MM.1S (cell line): Measurements from ENCODE around the gene LRG1.
A peak's percentile ranks its signal among the peaks of the same experiment; 100 is the strongest.

Source experiments
- DNase-seq: peaks from one replicate; pipeline ENCODE4 v3.0.0-alpha.2; 2015
- H2AFZ ChIP-seq: fragments of 300-600 bp; sonication (generic); 2 replicates; pipeline ENCODE4 v1.6.0; 2016; ENCODE audit warnings: antibody characterized with exemption, low read length
- H3F3A ChIP-seq: fragments of 300-600 bp; sonication (generic); 2 replicates; pipeline ENCODE4 v1.6.1; 2016; ENCODE audit warnings: mild to moderate bottlenecking, antibody characterized with exemption, low read length, moderate library complexity, mixed read lengths; ENCODE audit not compliant: insufficient read depth
- H3K27ac ChIP-seq: fragments of 300-600 bp; sonication (generic); 2 replicates; pipeline ENCODE4 v1.5.1; 2016; ENCODE audit warnings: mild to moderate bottlenecking, low read length
- H3K27me3 ChIP-seq: fragments of 300-600 bp; sonication (generic); replicated peaks from 2 replicates; pipeline ENCODE4 v1.6.0; 2016; ENCODE audit warnings: low read length; ENCODE audit not compliant: insufficient read depth
- H3K36me3 ChIP-seq: fragments of 300-600 bp; sonication (generic); replicated peaks from 2 replicates; pipeline ENCODE4 v1.6.1; 2016; ENCODE audit warnings: mild to moderate bottlenecking, low read length, mixed read lengths; ENCODE audit not compliant: insufficient read depth
- H3K4me1 ChIP-seq: fragments of 300-600 bp; sonication (generic); 2 replicates; pipeline ENCODE4 v1.6.1; 2016; ENCODE audit warnings: low read length, mixed read lengths
- H3K4me2 ChIP-seq: fragments of 300-600 bp; sonication (generic); 2 replicates; pipeline ENCODE4 v1.6.0; 2016; ENCODE audit warnings: low read depth, low read length
- H3K4me3 ChIP-seq: fragments of 300-600 bp; sonication (generic); 2 replicates; pipeline ENCODE4 v1.5.1; 2016; ENCODE audit warnings: low read length, mixed read lengths
- H3K79me2 ChIP-seq: fragments of 300-600 bp; sonication (generic); 2 replicates; pipeline ENCODE4 v1.6.1; 2016; ENCODE audit warnings: mixed run types, low read length, mixed read lengths
- H3K9ac ChIP-seq: fragments of 300-600 bp; sonication (generic); 2 replicates; pipeline ENCODE4 v1.6.1; 2016; ENCODE audit warnings: low read length, mixed read lengths
- H3K9me2 ChIP-seq: fragments of 300-600 bp; sonication (generic); replicated peaks from 2 replicates; pipeline ENCODE4 v1.6.1; 2016; ENCODE audit warnings: mild to moderate bottlenecking, low read length, mixed read lengths; ENCODE audit not compliant: insufficient read depth
- H3K9me3 ChIP-seq: fragments of 300-600 bp; sonication (generic); replicated peaks from 2 replicates; pipeline ENCODE4 v1.6.1; 2016; ENCODE audit warnings: mild to moderate bottlenecking, low read length, mixed read lengths; ENCODE audit not compliant: insufficient read depth
- H4K20me1 ChIP-seq: fragments of 300-600 bp; sonication (generic); 2 replicates; pipeline ENCODE4 v1.6.1; 2016; ENCODE audit warnings: mild to moderate bottlenecking, low read length, moderate library complexity, mixed read lengths; ENCODE audit not compliant: insufficient read depth
- CTCF ChIP-seq: fragments of 300-600 bp; sonication (generic); IDR thresholded peaks from 2 replicates; pipeline ENCODE4 v1.5.1; 2016; ENCODE audit warnings: antibody characterized with exemption, low read length, mixed read lengths
- EZH2 ChIP-seq: fragments of 300-600 bp; sonication (generic); optimal IDR thresholded peaks from 2 replicates; pipeline ENCODE3; 2017; ENCODE audit warnings: low read depth, mild to moderate bottlenecking, antibody characterized with exemption, low read length, mixed read lengths
- EZH2phosphoT487 ChIP-seq: fragments of 300-600 bp; sonication (generic); IDR thresholded peaks from 2 replicates; pipeline ENCODE4 v1.6.1; 2018; ENCODE audit warnings: antibody characterized with exemption, low read length

Gene LRG1

DNA sequence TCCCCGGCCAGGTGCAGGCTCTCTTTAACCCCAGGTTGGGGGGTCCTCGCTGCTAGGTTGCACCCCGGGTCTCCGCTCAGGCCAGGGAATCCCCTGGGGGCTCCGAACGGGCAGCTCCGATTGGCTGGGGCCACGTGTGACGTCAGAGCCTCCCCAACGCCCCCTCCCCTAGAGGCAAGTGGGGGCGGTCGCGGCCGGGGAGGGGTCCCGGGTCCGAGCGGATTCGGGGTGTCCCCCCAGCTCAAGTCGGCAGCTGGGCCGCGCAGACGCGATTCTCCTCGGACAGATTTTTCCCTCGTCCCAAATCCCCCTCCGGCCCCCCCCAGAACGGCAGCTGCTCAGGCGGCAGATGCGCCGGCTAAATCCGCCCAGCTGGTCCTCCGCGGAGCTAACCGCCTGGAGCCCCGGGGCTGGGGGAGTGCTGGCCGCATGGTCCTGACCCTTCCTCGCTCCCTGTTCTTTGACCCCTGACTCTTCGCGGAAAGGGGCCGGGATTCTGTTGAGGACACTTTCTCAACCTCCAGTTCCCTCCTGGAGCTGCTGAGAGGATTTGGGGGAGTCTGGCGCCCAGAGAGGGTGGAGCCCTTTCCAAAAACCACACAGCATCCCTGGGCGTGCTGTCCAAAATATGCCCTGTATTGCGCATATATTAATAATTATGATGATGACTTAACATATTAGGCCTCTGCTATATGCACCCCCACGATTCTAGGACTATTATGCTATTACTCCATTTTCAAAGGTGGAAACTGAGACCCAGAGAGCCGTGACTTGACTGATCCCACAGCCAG lies 45.0 kb upstream of the LRG1 start:
- Histone ChIP-seq H3K79me2 (no peaks in the 10 kb centered on the region), H3K4me1 (no peaks in the 10 kb centered on the region), H3K9me2 (no peaks in the 10 kb centered on the region), H3K9ac (no peak overlapping the region), H3F3A (no peaks in the 10 kb centered on the region), H3K27ac (no peak overlapping the region), H2AFZ (no peak overlapping the region), H3K4me2 (peak overlapping the region; percentile 65), H3K27me3 (peaks cover 89% of the 10 kb centered on the region), H3K4me3 (peak overlapping the region; percentile 38), H4K20me1 (no peaks in the 10 kb centered on the region), H3K36me3 (no peaks in the 10 kb centered on the region), H3K9me3 (no peaks in the 10 kb centered on the region)
- TF ChIP-seq EZH2 (no peak), EZH2phosphoT487 (no peak), CTCF (no peak)
- DNase-seq: no peak

DNA sequence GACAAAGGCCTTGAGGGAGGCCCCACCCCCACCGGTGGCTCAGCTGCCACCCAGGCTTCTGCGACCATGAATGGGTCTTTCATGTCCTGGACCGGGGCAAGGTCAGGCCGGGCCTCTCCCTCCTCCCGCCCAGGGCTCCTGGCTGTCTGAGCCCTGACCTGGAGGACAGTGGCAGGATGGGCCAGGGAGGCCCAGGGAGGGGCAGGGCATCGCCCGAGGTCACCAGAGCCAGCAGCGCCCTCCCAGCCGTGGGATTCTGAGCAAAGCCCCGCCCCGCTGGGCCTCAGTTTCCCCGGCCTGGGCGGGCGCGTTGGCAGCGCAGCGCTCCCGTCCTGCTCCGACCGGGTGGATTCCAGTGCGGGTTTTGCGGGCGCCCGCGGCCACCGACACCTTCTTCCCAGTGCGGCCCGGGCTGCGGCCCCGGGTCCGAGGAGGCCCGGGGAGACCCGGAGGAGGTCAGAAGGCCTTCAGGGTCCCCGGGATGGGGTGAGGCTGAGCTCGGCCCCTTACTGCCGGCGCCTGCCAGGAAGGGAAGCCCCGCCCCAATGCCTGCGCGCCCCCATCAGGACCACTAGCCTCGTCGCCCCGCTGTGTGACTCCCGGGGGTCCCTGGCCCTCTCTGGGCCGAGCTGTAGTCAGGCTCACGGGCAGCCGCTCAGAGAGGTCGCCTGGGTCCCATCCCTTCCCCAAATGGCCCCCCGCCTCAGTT lies 44.3 kb upstream of the LRG1 start:
- Histone ChIP-seq H3K9ac (no peak overlapping the region), H3K4me2 (peak overlapping the region; percentile 65), H3K27me3 (peaks cover 89% of the 10 kb centered on the region), H3K4me1 (no peaks in the 10 kb centered on the region), H3K9me3 (no peaks in the 10 kb centered on the region), H2AFZ (peak overlapping the region; percentile 16; the same call in 1 of the 2 replicates), H3K36me3 (no peaks in the 10 kb centered on the region), H3K4me3 (peak overlapping the region; percentile 38), H3K79me2 (no peaks in the 10 kb centered on the region), H3F3A (no peaks in the 10 kb centered on the region), H3K27ac (no peak overlapping the region), H3K9me2 (no peaks in the 10 kb centered on the region), H4K20me1 (no peaks in the 10 kb centered on the region)
- DNase-seq: no peak
- TF ChIP-seq EZH2phosphoT487: no peak
- no peak for TF ChIP-seq EZH2
- TF ChIP-seq CTCF: no peak

- H3K9me3 ChIP-seq: no peaks in the 10 kb centered on the region
- H3K79me2 ChIP-seq: no peaks in the 10 kb centered on the region
- TF ChIP-seq EZH2phosphoT487 (no peak), EZH2 (no peak)
- no peaks in the 10 kb centered on the region for H3K4me1 ChIP-seq
- DNase-seq: no peak
- H3K36me3 ChIP-seq: no peaks in the 10 kb centered on the region
- H3K9ac ChIP-seq: no peak overlapping the region
- no peaks in the 10 kb centered on the region for H3F3A ChIP-seq
- H3K27ac ChIP-seq: no peak overlapping the region
- no peaks in the 10 kb centered on the region for H3K9me2 ChIP-seq
- no peak overlapping the region for H3K4me2 ChIP-seq
- no peaks in the 10 kb centered on the region for H4K20me1 ChIP-seq
- H3K4me3 ChIP-seq: no peak overlapping the region
- H2AFZ ChIP-seq: no peak overlapping the region
- peaks cover 94% of the 10 kb centered on the region for H3K27me3 ChIP-seq
Observed at GRCh38 chr19:4582980-4583842, 43.4 kb upstream of the LRG1 start.
